HG02623 (cell line): Measurements from ENCODE around the gene TLL2.
A peak's percentile ranks its signal among the peaks of the same experiment; 100 is the strongest.
"Not testable (repeated sequence)": the region's sequence is repeated elsewhere in the genome, so short reads cannot be mapped to it uniquely, and the experiment has no call there.

Source experiments
- ATAC-seq: cut with Tn5 transposase; IDR thresholded peaks from one replicate; pipeline ENCODE4 v1.9.1; 2021; ENCODE audit warnings: moderate library complexity; ENCODE audit not compliant: unreplicated experiment

The TLL2 gene

GRCh38 chr10:96513698-96514561, at the start of gene TLL2:
TLL2 (minus strand) TSS chr10:96513926; CDS start chr10:96513685, 241 bp downstream.
- ATAC-seq: peak; percentile 72

GRCh38 chr10:96560966-96561887, 47.5 kb upstream of the TLL2 start:
- no peak for ATAC-seq

- ATAC-seq: no peak
These were observed 46.8 kb upstream of the TLL2 start for GRCh38 chr10:96560489-96560888.

GRCh38 chr10:96556003-96556402, 42.3 kb upstream of the TLL2 start:
- ATAC-seq: no peak

- no peak for ATAC-seq
These were observed 41.6 kb upstream of the TLL2 start for GRCh38 chr10:96555330-96555729.

GRCh38 chr10:96548589-96548988, 34.9 kb upstream of the TLL2 start:
- no peak for ATAC-seq

GRCh38 chr10:96545558-96545957, 31.8 kb upstream of the TLL2 start:
- not testable (repeated sequence) for ATAC-seq

GRCh38 chr10:96541921-96542320, 28.2 kb upstream of the TLL2 start:
- no peak for ATAC-seq

GRCh38 chr10:96540240-96540639, 26.5 kb upstream of the TLL2 start:
- ATAC-seq: no peak

- no peak for ATAC-seq
These were observed 25.0 kb upstream of the TLL2 start for GRCh38 chr10:96538683-96539082.

GRCh38 chr10:96536129-96536528, 22.4 kb upstream of the TLL2 start:
- ATAC-seq: no peak

GRCh38 chr10:96532523-96532922, 18.8 kb upstream of the TLL2 start:
- no peak for ATAC-seq

- ATAC-seq: no peak
These were observed 16.0 kb upstream of the TLL2 start for GRCh38 chr10:96529634-96530279.

- no peak for ATAC-seq
These were observed 11.0 kb upstream of the TLL2 start for GRCh38 chr10:96524741-96525140.

GRCh38 chr10:96517284-96517683, 3.6 kb upstream of the TLL2 start:
- no peak for ATAC-seq

GRCh38 chr10:96516337-96516736, 2.6 kb upstream of the TLL2 start:
- ATAC-seq: no peak

- peak; percentile 42 for ATAC-seq
These were observed 425 bp downstream of the TLL2 start for GRCh38 chr10:96513305-96513697.

GRCh38 chr10:96512524-96513304, 1.0 kb downstream of the TLL2 start:
- peak; percentile 1 for ATAC-seq

GRCh38 chr10:96511044-96511945, 2.4 kb downstream of the TLL2 start:
- no peak for ATAC-seq
